ENCODE data around the gene CYBA.

CYBA gene

GRCh38 chr16:88647178-88648070, 3.4 kb downstream of the CYBA start:
- no peak overlapping the region for H3K4me3 ChIP-seq (ENCODE audit: low read depth, low read length)
- no peak for DNase-seq (ENCODE audit: low read depth, low spot score)
- in situ Hi-C loops (cut with HindIII; ENCODE audit: low sequenced_read_pairs) = no loop called here
- TF ChIP-seq CTCF (IDR thresholded peaks at IDR 0.05; ENCODE audit: low read depth, low read length) = no peak

- H3K4me3 ChIP-seq (ENCODE audit: low read depth, low read length) = no peak overlapping the region
- in situ Hi-C loops (cut with HindIII; ENCODE audit: low sequenced_read_pairs) = no loop called here
- no peak for DNase-seq (ENCODE audit: low read depth, low spot score)
- TF ChIP-seq CTCF (IDR thresholded peaks at IDR 0.05; ENCODE audit: low read depth, low read length) = no peak
Measured at GRCh38 chr16:88646345-88647034, 4.4 kb downstream of the CYBA start.

- in situ Hi-C loops (cut with HindIII; ENCODE audit: low sequenced_read_pairs) = no loop called here
- H3K4me3 ChIP-seq (ENCODE audit: low read depth, low read length) = no peak overlapping the region
- no peak for TF ChIP-seq CTCF (IDR thresholded peaks at IDR 0.05; ENCODE audit: low read depth, low read length)
- no peak for DNase-seq (ENCODE audit: low read depth, low spot score)
Measured at GRCh38 chr16:88645941-88646340, 4.9 kb downstream of the CYBA start.

DNA sequence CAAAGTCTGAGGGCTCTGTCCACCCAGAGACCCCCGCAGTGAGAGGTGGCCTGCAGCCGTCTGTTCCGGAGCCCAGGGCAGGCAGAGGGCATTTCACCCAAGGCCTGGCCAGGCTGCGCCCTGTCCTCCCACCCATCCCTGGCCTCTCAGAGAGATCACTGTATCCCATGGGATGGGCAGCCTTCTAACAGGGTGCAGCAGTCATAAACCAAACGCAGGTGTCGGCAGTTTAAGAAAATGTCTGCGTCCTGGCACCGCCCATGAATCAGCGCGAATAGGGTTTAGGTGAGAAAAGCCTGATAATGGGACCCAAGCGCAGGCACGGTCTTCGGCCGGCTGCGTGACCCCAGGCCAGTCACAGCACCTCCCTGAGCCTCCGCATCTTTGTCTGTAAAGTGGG, 5.4 kb downstream of the CYBA start:
- in situ Hi-C loops (cut with HindIII; ENCODE audit: low sequenced_read_pairs) = no loop called here
- DNase-seq (ENCODE audit: low read depth, low spot score) = no peak
- H3K4me3 ChIP-seq (ENCODE audit: low read depth, low read length) = no peak overlapping the region
- no peak for TF ChIP-seq CTCF (IDR thresholded peaks at IDR 0.05; ENCODE audit: low read depth, low read length)

- DNase-seq (ENCODE audit: low read depth, low spot score) = no peak
- no peak overlapping the region for H3K4me3 ChIP-seq (ENCODE audit: low read depth, low read length)
- no peak for TF ChIP-seq CTCF (IDR thresholded peaks at IDR 0.05; ENCODE audit: low read depth, low read length)
- in situ Hi-C loops (cut with HindIII; ENCODE audit: low sequenced_read_pairs) = no loop called here
Measured at GRCh38 chr16:88643644-88643932, 7.3 kb downstream of the CYBA start.

DNA sequence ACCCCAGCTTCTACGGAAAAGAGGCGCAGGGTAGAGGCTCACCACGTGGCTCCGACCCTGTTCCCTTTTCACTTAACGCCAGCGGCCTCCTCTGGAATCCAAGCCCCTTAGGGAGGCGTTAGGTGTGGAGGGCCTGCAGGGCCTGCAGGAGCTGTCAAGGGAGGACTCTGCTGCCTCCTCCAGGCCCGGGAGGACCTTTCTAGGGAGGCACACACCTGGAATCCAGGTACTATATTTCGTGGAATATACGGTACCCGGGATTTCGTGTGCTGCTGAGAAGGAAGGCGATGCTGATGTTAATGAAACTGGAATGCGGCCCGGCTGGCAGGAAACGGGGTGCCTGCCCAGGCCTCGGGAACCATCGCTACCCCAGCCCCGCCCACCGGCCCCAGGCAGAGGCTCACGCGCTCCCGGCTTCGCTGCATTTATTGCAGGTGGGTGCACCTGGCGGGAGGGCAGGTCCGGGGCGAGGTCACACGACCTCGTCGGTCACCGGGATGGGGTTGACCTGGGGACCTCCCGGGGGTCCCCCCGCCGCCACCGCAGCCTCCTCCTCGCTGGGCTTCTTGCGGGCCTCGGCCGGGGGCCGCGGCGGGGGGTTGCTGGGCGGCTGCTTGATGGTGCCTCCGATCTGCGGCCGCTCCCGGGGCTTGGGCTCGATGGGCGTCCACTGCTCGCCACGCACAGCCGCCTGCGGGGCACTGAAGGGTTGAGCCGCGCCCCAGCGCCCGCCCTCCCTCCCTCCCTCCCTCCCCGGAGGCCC, 7.8 kb downstream of the CYBA start:
- no peak for DNase-seq (ENCODE audit: low read depth, low spot score)
- in situ Hi-C loops (cut with HindIII; ENCODE audit: low sequenced_read_pairs) = no loop called here
- no peak overlapping the region for H3K4me3 ChIP-seq (ENCODE audit: low read depth, low read length)
- TF ChIP-seq CTCF (IDR thresholded peaks at IDR 0.05; ENCODE audit: low read depth, low read length) = no peak

Data from astrocyte of the spinal cord (primary cell).